ENCODE data around the gene KANK2. TPM values are rescaled to one million over a fixed set of nuclear protein-coding genes. Genes with fewer than 3 reads are reported as not detected.
"Not testable (repeated sequence)": the region's sequence is repeated elsewhere in the genome, so short reads cannot be mapped to it uniquely, and the experiment has no call there.

The KANK2 gene
- polyA plus RNA-seq, 1 of the 3 experiments (the other 2 are of a cell fraction): 92.4 TPM

GRCh38 chr19:11127905-11128304 lies 69.4 kb downstream of the KANK2 start (continued):
- no peak for TF ChIP-seq ZBTB33 (IDR thresholded peaks at IDR 0.05; ENCODE audit: borderline replicate concordance, low read depth)
- TF ChIP-seq NFIC (IDR thresholded peaks at IDR 0.05; ENCODE audit: borderline replicate concordance): no peak
- no peak for TF ChIP-seq CTCF (IDR thresholded peaks at IDR 0.05)
- TF ChIP-seq YY1 (IDR thresholded peaks at IDR 0.05; ENCODE audit: low read depth): no peak

DNA sequence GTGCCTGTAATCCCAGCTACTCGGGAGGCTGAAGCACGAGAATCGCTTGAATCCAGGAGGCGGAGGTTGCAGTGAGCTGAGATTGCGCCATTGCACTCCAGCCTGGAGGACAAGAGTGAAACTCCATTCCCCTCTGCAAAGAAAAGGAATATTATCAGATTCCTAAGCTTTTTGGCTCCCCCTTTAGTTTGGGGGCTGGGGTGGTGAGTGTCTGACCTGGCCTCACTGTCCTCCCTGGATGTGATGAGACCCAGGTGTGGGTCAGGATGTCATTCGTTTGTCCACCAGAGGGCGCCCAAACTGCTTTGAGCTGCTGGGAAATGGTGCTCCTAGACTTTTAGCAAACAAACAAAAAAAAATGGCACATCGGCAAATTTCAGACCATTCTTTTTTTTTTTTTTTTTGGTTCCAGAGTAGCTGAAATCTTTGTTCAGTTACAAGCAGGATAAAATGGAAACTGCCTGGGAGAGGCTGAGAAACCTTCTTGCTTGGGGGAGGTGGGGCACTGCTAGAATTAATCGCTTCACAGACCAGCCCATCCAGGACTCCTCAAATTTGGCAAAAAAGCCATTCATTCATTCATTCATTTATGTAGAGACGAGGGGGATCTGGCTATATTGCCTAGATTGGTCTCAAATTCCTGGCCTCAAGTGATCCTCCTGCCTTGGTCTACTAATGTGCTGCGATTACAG lies 71.2 kb downstream of the KANK2 start:
- H3K27ac ChIP-seq (ENCODE audit: low read depth in 2 of 2, low read length in 1 of 2): no peak overlapping the region
- peaks cover 12% of the 10 kb centered on the region for H3F3A ChIP-seq (replicated peaks; ENCODE audit: insufficient read depth)
- no peak overlapping the region for H3K9ac ChIP-seq
- CTCF ChIA-PET: interaction anchor here (0.6 to 2.7 kb wide), 62 partner anchors 9 to 383 kb away, joined by 3 to 47 read pairs (median 5); partner anchors contain the start of genes LDLR, RGL3, SMARCA4 and SPC24
- no peaks in the 10 kb centered on the region for H3K27me3 ChIP-seq (ENCODE audit: insufficient read depth)
- no peaks in the 10 kb centered on the region for H3K79me2 ChIP-seq (ENCODE audit: insufficient read depth)
- no peak overlapping the region for H3K4me2 ChIP-seq
- H3K36me3 ChIP-seq (replicated peaks in 1 of 2; ENCODE audit: control insufficient read depth in 1 of 2, insufficient read depth in 2 of 2, low read length in 1 of 2): peaks cover 15 to 34% of the 10 kb centered on the region in 2 experiments
- 62% methylated on average over 11 of the region's 11 CpGs for WGBS (ENCODE audit: low lambda C conversion rate)
- H3K4me3 ChIP-seq (ENCODE audit: low read depth in 2 of 2, low read length in 1 of 2): no peak overlapping the region; a peak in 1 of 4 replicates
- peak; percentile 82 for DNase-seq
- H4K20me1 ChIP-seq (ENCODE audit: insufficient read depth): no peaks in the 10 kb centered on the region
- TF ChIP-seq SMC3 (IDR thresholded peaks at IDR 0.05; ENCODE audit: low read depth, low read length) (peak; percentile 69), CTCF (IDR thresholded peaks at IDR 0.05) (peak; percentile 90), EP300 (IDR thresholded peaks at IDR 0.05; ENCODE audit: borderline replicate concordance in 1 of 2, low read depth in 1 of 2, low read length in 1 of 2) (no peak), FOXM1 (IDR thresholded peaks at IDR 0.05; ENCODE audit: low read depth) (no peak), PBX3 (IDR thresholded peaks at IDR 0.05) (no peak), TCF12 (IDR thresholded peaks at IDR 0.05) (peak; percentile 47; the same call in 1 of the 2 replicates), JUND (IDR thresholded peaks at IDR 0.05) (no peak), TEAD4 (IDR thresholded peaks at IDR 0.05; ENCODE audit: borderline replicate concordance, insufficient read depth) (no peak), RAD21 (IDR thresholded peaks at IDR 0.05; ENCODE audit: low read length) (peak; percentile 67), GATA2 (CRISPR knock-in tag; IDR thresholded peaks at IDR 0.05) (no peak), MEF2A (IDR thresholded peaks at IDR 0.05; ENCODE audit: borderline replicate concordance, low read depth) (no peak), USF1 (IDR thresholded peaks at IDR 0.05; ENCODE audit: borderline replicate concordance, low read depth) (no peak), NRF1 (IDR thresholded peaks at IDR 0.05; ENCODE audit: low read depth, low read length) (no peak)
- TF ChIP-seq, protein P1, sequence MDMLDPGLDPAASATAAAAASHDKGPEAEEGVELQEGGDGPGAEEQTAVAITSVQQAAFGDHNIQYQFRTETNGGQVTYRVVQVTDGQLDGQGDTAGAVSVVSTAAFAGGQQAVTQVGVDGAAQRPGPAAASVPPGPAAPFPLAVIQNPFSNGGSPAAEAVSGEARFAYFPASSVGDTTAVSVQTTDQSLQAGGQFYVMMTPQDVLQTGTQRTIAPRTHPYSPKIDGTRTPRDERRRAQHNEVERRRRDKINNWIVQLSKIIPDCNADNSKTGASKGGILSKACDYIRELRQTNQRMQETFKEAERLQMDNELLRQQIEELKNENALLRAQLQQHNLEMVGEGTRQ (IDR thresholded peaks at IDR 0.05; ENCODE audit: borderline replicate concordance, low read depth, low read length): no peak
- no peak overlapping the region for H2AFZ ChIP-seq (ENCODE audit: low read depth)
- POLR2A ChIA-PET: no interaction called here
- no peaks in the 10 kb centered on the region for H3K4me1 ChIP-seq (ENCODE audit: control insufficient read depth in 1 of 2, insufficient read depth in 2 of 2, low read depth in 1 of 2, low read length in 1 of 2)
- no peaks in the 10 kb centered on the region for H3K9me2 ChIP-seq
- H3K9me3 ChIP-seq: no peaks in the 10 kb centered on the region

- H2AFZ ChIP-seq (ENCODE audit: low read depth); H3K9me2 ChIP-seq; H3K79me2 ChIP-seq (ENCODE audit: insufficient read depth); POLR2A ChIA-PET; H4K20me1 ChIP-seq (ENCODE audit: insufficient read depth); DNase-seq; H3K27me3 ChIP-seq (ENCODE audit: insufficient read depth); H3K4me3 ChIP-seq (ENCODE audit: low read depth in 2 of 2, low read length in 1 of 2); H3F3A ChIP-seq (replicated peaks; ENCODE audit: insufficient read depth); H3K9me3 ChIP-seq; H3K4me2 ChIP-seq; H3K4me1 ChIP-seq (ENCODE audit: control insufficient read depth in 1 of 2, insufficient read depth in 2 of 2, low read depth in 1 of 2, low read length in 1 of 2); H3K27ac ChIP-seq (ENCODE audit: low read depth in 2 of 2, low read length in 1 of 2); H3K9ac ChIP-seq: not testable (repeated sequence)
- CTCF ChIA-PET: interaction anchor here (1.3 to 2.4 kb wide), 2 partner anchors 81 to 89 kb away, joined by 4 to 21 read pairs; no protein-coding TSS in a partner anchor
- H3K36me3 ChIP-seq (replicated peaks in 1 of 2; ENCODE audit: control insufficient read depth in 1 of 2, insufficient read depth in 2 of 2, low read length in 1 of 2): peaks cover 11 to 36% of the 10 kb centered on the region in 2 experiments
- 97% methylated on average over 4 of the region's 4 CpGs for WGBS (ENCODE audit: low lambda C conversion rate)
These were observed 73.2 kb downstream of the KANK2 start for GRCh38 chr19:11124157-11124556.

Measured in SK-N-SH (cell line).